HCT116 (cell line): Measurements from ENCODE around the gene ALK. TPM values are rescaled to one million over a fixed set of nuclear protein-coding genes. Genes with fewer than 3 reads are reported as not detected.

ENCODE experiments used
- ATAC-seq: fragments of 200-7000 bp; cut with Tn5 transposase; 2 replicates; pipeline ENCODE4 v1.9.1; 2020; ENCODE audit warnings: mild to moderate bottlenecking, moderate library complexity
- BruUV-seq: library from RNA; stranded (reverse); fragments of 400-500 nt; replicated peaks from 2 replicates; lab custom pipeline; 2021; lab: Mats Ljungman, UMichigan
- CTCF ChIA-PET: fragments of 300-600 bp; sonication (Branson Sonifier 250); formaldehyde crosslinking; loops from one replicate; lab custom pipeline; 2021; ENCODE audit warnings: antibody characterized with exemption; lab: Charles Lee
- POLR2A ChIA-PET: fragments of 300-600, 350-600 bp; sonication (Branson Sonifier 250); formaldehyde crosslinking; loops from one replicate; lab custom pipeline; 2021; ENCODE audit warnings: antibody characterized with exemption; lab: Charles Lee
- RAD21 ChIA-PET, 2 experiments: fragments of 300-600 bp; sonication (Branson Sonifier 250); formaldehyde crosslinking; loops; one replicate each; lab custom pipeline; 2023; ENCODE audit warnings: low total read pairs in 2 of 2; ENCODE audit not compliant: uncharacterized antibody in 2 of 2, unreplicated experiment in 2 of 2, low non-redundant PET in 1 of 2; lab: Charles Lee
- DNase-seq: peaks from one replicate; pipeline ENCODE4 v3.0.0-alpha.2; 2010; ENCODE audit warnings: low read depth, low spot score
- H2AFZ ChIP-seq: fragments of 200-600 bp; shearing (Covaris generic), sonication (generic); 2 replicates; pipeline ENCODE4 v1.6.1; 2017; ENCODE audit warnings: low read depth, mixed run types, mixed read lengths, antibody characterized with exemption, low read length; ENCODE audit not compliant: poor library complexity, severe bottlenecking
- H3K27ac ChIP-seq: 2 replicates; pipeline ENCODE4 v1.5.1; 2012; ENCODE audit warnings: low read depth, low read length
- H3K27me3 ChIP-seq: fragments of 200-600 bp; sonication (generic); 2 replicates; pipeline ENCODE4 v1.6.1; 2016; ENCODE audit warnings: mixed run types, low read length, mixed read lengths; ENCODE audit not compliant: insufficient read depth
- H3K36me3 ChIP-seq, 2 experiments: fragments of 200-500 bp in 1 of 2; fragments of 200-600 bp in 1 of 2; sonication (Bioruptor generic) in 1 of 2; sonication (generic) in 1 of 2; 2 replicates each; pipeline versions ENCODE4 v1.5.1 to v1.6.1; 2014 to 2016; ENCODE audit warnings: low read length in 2 of 2, inconsistent platforms in 1 of 2, mixed read lengths in 1 of 2, mixed run types in 1 of 2; ENCODE audit not compliant: insufficient read depth in 2 of 2, control insufficient read depth in 1 of 2
- H3K4me1 ChIP-seq, 2 experiments: fragments of 200-600 bp in 1 of 2; sonication (generic) in 1 of 2; 2 replicates each; pipeline versions ENCODE4 v1.5.1 to v1.6.1; 2012 to 2017; ENCODE audit warnings: low read length in 2 of 2, inconsistent platforms in 1 of 2, mild to moderate bottlenecking in 1 of 2, mixed read lengths in 1 of 2, mixed run types in 1 of 2, moderate library complexity in 1 of 2; ENCODE audit not compliant: insufficient read depth in 2 of 2, control insufficient read depth in 1 of 2
- H3K4me2 ChIP-seq: fragments of 200-600 bp; sonication (generic); 2 replicates; pipeline ENCODE4 v1.6.1; 2017; ENCODE audit warnings: mixed run types, low read length, mixed read lengths
- H3K4me3 ChIP-seq, 2 experiments: fragments of 200-600 bp in 1 of 2; sonication (generic) in 1 of 2; replicated peaks in 1 of 2; 2 replicates each; pipeline ENCODE4 v1.5.1; 2011 to 2016; ENCODE audit warnings: low read length in 2 of 2, control low read depth in 1 of 2, low read depth in 1 of 2, mild to moderate bottlenecking in 1 of 2, mixed read lengths in 1 of 2, mixed run types in 1 of 2
- H3K79me2 ChIP-seq: fragments of 200-600 bp; sonication (generic); 2 replicates; pipeline ENCODE4 v1.6.1; 2017; ENCODE audit warnings: mild to moderate bottlenecking, mixed run types, low read length, moderate library complexity, mixed read lengths; ENCODE audit not compliant: insufficient read depth
- H3K9ac ChIP-seq: fragments of 200-600 bp; sonication (generic); 2 replicates; pipeline ENCODE4 v1.6.1; 2016; ENCODE audit warnings: low read length, mixed read lengths
- H3K9me2 ChIP-seq: fragments of 200-600 bp; sonication (generic), shearing (Covaris generic); 2 replicates; pipeline ENCODE4 v1.6.1; 2017; ENCODE audit warnings: mixed run types, mild to moderate bottlenecking, moderate library complexity; ENCODE audit not compliant: insufficient read depth
- H3K9me3 ChIP-seq, 2 experiments: fragments of 200-500 bp in 1 of 2; fragments of 200-600 bp in 1 of 2; sonication (Bioruptor generic) in 1 of 2; sonication (generic) in 1 of 2; 2 replicates each; pipeline ENCODE4 v1.6.1; 2014 to 2017; ENCODE audit warnings: low read length in 2 of 2, mixed read lengths in 2 of 2, inconsistent platforms in 1 of 2, low read depth in 1 of 2, mild to moderate bottlenecking in 1 of 2, mixed run types in 1 of 2, moderate library complexity in 1 of 2; ENCODE audit not compliant: control insufficient read depth in 1 of 2, insufficient read depth in 1 of 2
- H4K20me1 ChIP-seq: fragments of 200-600 bp; sonication (generic), shearing (Covaris generic); 2 replicates; pipeline ENCODE4 v1.6.1; 2017; ENCODE audit warnings: mixed run types, mild to moderate bottlenecking, moderate library complexity; ENCODE audit not compliant: insufficient read depth
- ATF3 ChIP-seq: IDR thresholded peaks from 2 replicates; pipeline ENCODE4 v1.6.1; 2012
- CTCF ChIP-seq, 3 experiments: fragments of 200-600 bp in 1 of 3; sonication (generic) in 1 of 3; IDR thresholded peaks in 2 of 3; conservative IDR thresholded peaks in 1 of 3; 2 replicates each; pipeline ENCODE4 v1.5.1; 2012 to 2017; ENCODE audit warnings: low read depth in 2 of 3, low read length in 2 of 3, antibody characterized with exemption in 1 of 3, borderline replicate concordance in 1 of 3, control low read depth in 1 of 3, mild to moderate bottlenecking in 1 of 3, mixed read lengths in 1 of 3, mixed run types in 1 of 3, moderate library complexity in 1 of 3; ENCODE audit not compliant: insufficient read depth in 1 of 3
- EGR1 ChIP-seq: IDR thresholded peaks from 2 replicates; pipeline ENCODE4 v1.6.1; 2012; ENCODE audit warnings: low read depth
- FOSL1 ChIP-seq: IDR thresholded peaks from 2 replicates; pipeline ENCODE4 v1.6.1; 2012; ENCODE audit warnings: low read depth
- JUND ChIP-seq: IDR thresholded peaks from 2 replicates; pipeline ENCODE4 v1.6.1; 2012
- MAX ChIP-seq: IDR thresholded peaks from 2 replicates; pipeline ENCODE4 v1.6.1; 2012
- POLR2A ChIP-seq: IDR thresholded peaks from 2 replicates; pipeline ENCODE4 v1.7.0; 2011; ENCODE audit warnings: borderline replicate concordance; ENCODE audit not compliant: insufficient read depth, insufficient read length; ENCODE audit errors: extremely low read depth
- RAD21 ChIP-seq: IDR thresholded peaks from 2 replicates; pipeline ENCODE4 v1.6.1; 2012; ENCODE audit warnings: low read depth, mild to moderate bottlenecking
- SIN3A ChIP-seq: IDR thresholded peaks from 2 replicates; pipeline ENCODE4 v1.6.1; 2012; ENCODE audit warnings: low read depth
- SP1 ChIP-seq: IDR thresholded peaks from 2 replicates; pipeline ENCODE4 v1.6.1; 2012; ENCODE audit warnings: low read depth
- SRF ChIP-seq: IDR thresholded peaks from 2 replicates; pipeline ENCODE4 v1.6.1; 2012; ENCODE audit warnings: low read depth
- ZBTB33 ChIP-seq: IDR thresholded peaks from 2 replicates; pipeline ENCODE4 v1.6.1; 2011; ENCODE audit warnings: mild to moderate bottlenecking, low read length, moderate library complexity; ENCODE audit not compliant: insufficient replicate concordance; ENCODE audit errors: extremely low read depth
- ZFX ChIP-seq: fragments of 450-650 bp; IDR thresholded peaks from 2 replicates; pipeline ENCODE4 v1.6.1; 2017
- intact Hi-C: fragments of 100-400 bp; cut with micrococcal nuclease; formaldehyde crosslinking; loops from 2 replicates; pipeline ENCODE4 v1.10.0; 2022
- total RNA-seq: library from RNA; stranded (reverse); gene quantifications from one replicate; pipeline ENCODE4 v1.2.1, GENCODE V29; 2021; ENCODE audit not compliant: unreplicated experiment

Gene ALK
- total RNA-seq, 1 experiment from 2014 or later, result not detected

- RAD21 ChIA-PET, result no interaction called here
- Histone ChIP-seq H3K27me3 (peaks cover 63% of the 10 kb centered on the region), H3K27ac (no peak overlapping the region), H3K4me2 (no peak overlapping the region), H3K9ac (no peak overlapping the region)
- intact Hi-C loops, result no loop called here
- TF ChIP-seq SIN3A (no peak), ZFX (no peak), JUND (no peak), MAX (no peak), SP1 (no peak), FOSL1 (no peak), POLR2A (no peak), RAD21 (no peak), ZBTB33 (no peak), ATF3 (no peak), EGR1 (no peak), CTCF (IDR thresholded peaks at IDR 0.05 in 2 of 3, conservative IDR thresholded peaks at IDR 0.05 in 1 of 3; ENCODE audit: borderline replicate concordance in 1 of 3, insufficient read depth in 1 of 3, low read depth in 2 of 3, low read length in 2 of 3) (no peak), SRF (no peak)
- TF ChIP-seq, all 23 proteins: peak for 0
- H4K20me1 ChIP-seq, result no peaks in the 10 kb centered on the region
- H3K36me3 ChIP-seq, result no peaks in the 10 kb centered on the region
- ChIA-PET POLR2A (no interaction called here), CTCF (no interaction called here)
- no peaks in the 10 kb centered on the region for H3K9me3 ChIP-seq
- H2AFZ ChIP-seq, result no peak overlapping the region
- H3K9me2 ChIP-seq, result no peaks in the 10 kb centered on the region
- H3K79me2 ChIP-seq, result no peaks in the 10 kb centered on the region
- no TSS peak for BruUV-seq
- ATAC-seq, result no peak
- no peaks in the 10 kb centered on the region for H3K4me1 ChIP-seq
- DNase-seq, result no peak
- H3K4me3 ChIP-seq, result no peak overlapping the region
These were observed 110.0 kb downstream of the ALK start for GRCh38 chr2:29811378-29811777.
